ENCODE data around the gene AFDN. TPM values are rescaled to one million over a fixed set of nuclear protein-coding genes. Genes with fewer than 3 reads are reported as not detected.
"Not testable (repeated sequence)": the region's sequence is repeated elsewhere in the genome, so short reads cannot be mapped to it uniquely, and the experiment has no call there.

The AFDN gene
- total and polyA plus RNA-seq, 2 donors: 15.3 to 16.7 TPM

GRCh38 chr6:167970230-167970629 lies 143.5 kb downstream of the AFDN start:
- WGBS: 95% methylated on average over 10 of the region's 10 CpGs
- no peaks in the 10 kb centered on the region for H3K4me1 ChIP-seq (ENCODE audit: control insufficient read depth in 2 of 2, insufficient read depth in 2 of 2, low read length in 2 of 2)
- no peaks in the 10 kb centered on the region for H3K9me3 ChIP-seq (ENCODE audit: control insufficient read depth in 2 of 2, insufficient read depth in 1 of 2, low read length in 1 of 2)
- no peak overlapping the region for H3K4me3 ChIP-seq (ENCODE audit: low read length in 2 of 2)
- no peak for DNase-seq (ENCODE audit: low read depth in 6 of 9, low spot score in 9 of 9)
- no peaks in the 10 kb centered on the region for H3K36me3 ChIP-seq (ENCODE audit: control insufficient read depth in 2 of 2, insufficient read depth in 2 of 2, low read length in 1 of 2)
- H3K27me3 ChIP-seq (ENCODE audit: control insufficient read depth in 2 of 2, insufficient read depth in 1 of 2, low read length in 1 of 2): no peaks in the 10 kb centered on the region
- no peak overlapping the region for H3K27ac ChIP-seq (ENCODE audit: low read depth in 1 of 2, low read length in 1 of 2)

- Histone ChIP-seq H3K4me3 (ENCODE audit: low read length in 2 of 2) (no peak overlapping the region), H3K4me1 (ENCODE audit: control insufficient read depth in 2 of 2, insufficient read depth in 2 of 2, low read length in 2 of 2) (no peaks in the 10 kb centered on the region), H3K9me3 (ENCODE audit: control insufficient read depth in 2 of 2, insufficient read depth in 1 of 2, low read length in 1 of 2) (no peaks in the 10 kb centered on the region), H3K27ac (ENCODE audit: low read depth in 1 of 2, low read length in 1 of 2) (no peak overlapping the region), H3K36me3 (ENCODE audit: control insufficient read depth in 2 of 2, insufficient read depth in 2 of 2, low read length in 1 of 2) (no peaks in the 10 kb centered on the region), H3K27me3 (ENCODE audit: control insufficient read depth in 2 of 2, insufficient read depth in 1 of 2, low read length in 1 of 2) (no peaks in the 10 kb centered on the region)
- DNase-seq (ENCODE audit: low read depth in 6 of 9, low spot score in 9 of 9): no peak
- 98% methylated on average over 10 of the region's 10 CpGs for WGBS
These were observed 145.5 kb downstream of the AFDN start for GRCh38 chr6:167972193-167972592.

GRCh38 chr6:167973148-167973885 lies 146.6 kb downstream of the AFDN start:
- Histone ChIP-seq H3K4me1 (ENCODE audit: control insufficient read depth in 2 of 2, insufficient read depth in 2 of 2, low read length in 2 of 2) (no peaks in the 10 kb centered on the region), H3K36me3 (ENCODE audit: control insufficient read depth in 2 of 2, insufficient read depth in 2 of 2, low read length in 1 of 2) (no peaks in the 10 kb centered on the region), H3K27ac (ENCODE audit: low read depth in 1 of 2, low read length in 1 of 2) (no peak overlapping the region), H3K4me3 (ENCODE audit: low read length in 2 of 2) (no peak overlapping the region), H3K27me3 (ENCODE audit: control insufficient read depth in 2 of 2, insufficient read depth in 1 of 2, low read length in 1 of 2) (no peaks in the 10 kb centered on the region), H3K9me3 (ENCODE audit: control insufficient read depth in 2 of 2, insufficient read depth in 1 of 2, low read length in 1 of 2) (peaks cover 0 to 4% of the 10 kb centered on the region in 2 donors)
- 93% methylated on average over 9 of the region's 9 CpGs for WGBS
- DNase-seq (ENCODE audit: low read depth in 6 of 9, low spot score in 9 of 9): no peak

GRCh38 chr6:167974640-167975344 lies 148.1 kb downstream of the AFDN start:
- Histone ChIP-seq H3K27ac (ENCODE audit: low read depth in 1 of 2, low read length in 1 of 2) (no peak overlapping the region), H3K4me1 (ENCODE audit: control insufficient read depth in 2 of 2, insufficient read depth in 2 of 2, low read length in 2 of 2) (no peaks in the 10 kb centered on the region), H3K27me3 (ENCODE audit: control insufficient read depth in 2 of 2, insufficient read depth in 1 of 2, low read length in 1 of 2) (no peaks in the 10 kb centered on the region), H3K36me3 (ENCODE audit: control insufficient read depth in 2 of 2, insufficient read depth in 2 of 2, low read length in 1 of 2) (no peaks in the 10 kb centered on the region), H3K4me3 (ENCODE audit: low read length in 2 of 2) (no peak overlapping the region), H3K9me3 (ENCODE audit: control insufficient read depth in 2 of 2, insufficient read depth in 1 of 2, low read length in 1 of 2) (peaks cover 0 to 7% of the 10 kb centered on the region in 2 donors)
- DNase-seq (ENCODE audit: low read depth in 6 of 9, low spot score in 9 of 9): no peak
- WGBS: 97% methylated on average over 12 of the region's 12 CpGs

- Histone ChIP-seq H3K9me3 (ENCODE audit: control insufficient read depth in 2 of 2, insufficient read depth in 1 of 2, low read length in 1 of 2) (peaks cover 0 to 7% of the 10 kb centered on the region in 2 donors), H3K27ac (ENCODE audit: low read depth in 1 of 2, low read length in 1 of 2) (no peak overlapping the region), H3K36me3 (ENCODE audit: control insufficient read depth in 2 of 2, insufficient read depth in 2 of 2, low read length in 1 of 2) (no peaks in the 10 kb centered on the region), H3K27me3 (ENCODE audit: control insufficient read depth in 2 of 2, insufficient read depth in 1 of 2, low read length in 1 of 2) (no peaks in the 10 kb centered on the region), H3K4me1 (ENCODE audit: control insufficient read depth in 2 of 2, insufficient read depth in 2 of 2, low read length in 2 of 2) (no peaks in the 10 kb centered on the region), H3K4me3 (ENCODE audit: low read length in 2 of 2) (no peak overlapping the region)
- no peak for DNase-seq (ENCODE audit: low read depth in 6 of 9, low spot score in 9 of 9)
- WGBS: 97% methylated on average over 19 of the region's 19 CpGs
These were observed 148.7 kb downstream of the AFDN start for GRCh38 chr6:167975458-167975857.

GRCh38 chr6:167976116-167976657 lies 149.5 kb downstream of the AFDN start:
- not testable (repeated sequence) for DNase-seq (ENCODE audit: low read depth in 6 of 9, low spot score in 9 of 9); H3K4me1 ChIP-seq (ENCODE audit: control insufficient read depth in 2 of 2, insufficient read depth in 2 of 2, low read length in 2 of 2); H3K27me3 ChIP-seq (ENCODE audit: control insufficient read depth in 2 of 2, insufficient read depth in 1 of 2, low read length in 1 of 2); H3K9me3 ChIP-seq (ENCODE audit: control insufficient read depth in 2 of 2, insufficient read depth in 1 of 2, low read length in 1 of 2); H3K36me3 ChIP-seq (ENCODE audit: control insufficient read depth in 2 of 2, insufficient read depth in 2 of 2, low read length in 1 of 2); H3K4me3 ChIP-seq (ENCODE audit: low read length in 2 of 2); H3K27ac ChIP-seq (ENCODE audit: low read depth in 1 of 2, low read length in 1 of 2)

- no peaks in the 10 kb centered on the region for H3K4me1 ChIP-seq (ENCODE audit: control insufficient read depth in 2 of 2, insufficient read depth in 2 of 2, low read length in 2 of 2)
- no peak for DNase-seq (ENCODE audit: low read depth in 6 of 9, low spot score in 9 of 9)
- WGBS: 97% methylated on average over 27 of the region's 27 CpGs
These were observed 150.0 kb downstream of the AFDN start for GRCh38 chr6:167976708-167977107.

GRCh38 chr6:167977717-167978467 lies 151.2 kb downstream of the AFDN start:
- no peak overlapping the region for H3K27ac ChIP-seq (ENCODE audit: low read depth in 1 of 2, low read length in 1 of 2)
- no peaks in the 10 kb centered on the region for H3K4me1 ChIP-seq (ENCODE audit: control insufficient read depth in 2 of 2, insufficient read depth in 2 of 2, low read length in 2 of 2)
- H3K4me3 ChIP-seq (ENCODE audit: low read length in 2 of 2): no peak overlapping the region
- no peak for DNase-seq (ENCODE audit: low read depth in 6 of 9, low spot score in 9 of 9)
- H3K9me3 ChIP-seq (ENCODE audit: control insufficient read depth in 2 of 2, insufficient read depth in 1 of 2, low read length in 1 of 2): peaks cover 0 to 7% of the 10 kb centered on the region in 2 donors
- 98% methylated on average over 43 of the region's 43 CpGs for WGBS
- H3K27me3 ChIP-seq (ENCODE audit: control insufficient read depth in 2 of 2, insufficient read depth in 1 of 2, low read length in 1 of 2): no peaks in the 10 kb centered on the region
- H3K36me3 ChIP-seq (ENCODE audit: control insufficient read depth in 2 of 2, insufficient read depth in 2 of 2, low read length in 1 of 2): no peaks in the 10 kb centered on the region

More at GRCh38 chr6:167976708-167977107, 150.0 kb downstream of the AFDN start:
- H3K4me3 ChIP-seq (ENCODE audit: low read length in 2 of 2): no peak overlapping the region
- no peaks in the 10 kb centered on the region for H3K36me3 ChIP-seq (ENCODE audit: control insufficient read depth in 2 of 2, insufficient read depth in 2 of 2, low read length in 1 of 2)
- no peaks in the 10 kb centered on the region for H3K27me3 ChIP-seq (ENCODE audit: control insufficient read depth in 2 of 2, insufficient read depth in 1 of 2, low read length in 1 of 2)
- H3K27ac ChIP-seq (ENCODE audit: low read depth in 1 of 2, low read length in 1 of 2): no peak overlapping the region
- peaks cover 0 to 7% of the 10 kb centered on the region in 2 donors for H3K9me3 ChIP-seq (ENCODE audit: control insufficient read depth in 2 of 2, insufficient read depth in 1 of 2, low read length in 1 of 2)

- Histone ChIP-seq H3K4me1 (ENCODE audit: control insufficient read depth in 2 of 2, insufficient read depth in 2 of 2, low read length in 2 of 2) (no peaks in the 10 kb centered on the region), H3K9me3 (ENCODE audit: control insufficient read depth in 2 of 2, insufficient read depth in 1 of 2, low read length in 1 of 2) (peaks cover 0 to 7% of the 10 kb centered on the region in 2 donors)
- 93% methylated on average over 7 of the region's 7 CpGs for WGBS
These were observed 151.9 kb downstream of the AFDN start for GRCh38 chr6:167978607-167979006.

More at GRCh38 chr6:167978607-167979006, 151.9 kb downstream of the AFDN start:
- DNase-seq (ENCODE audit: low read depth in 6 of 9, low spot score in 9 of 9): no peak
- Histone ChIP-seq H3K36me3 (ENCODE audit: control insufficient read depth in 2 of 2, insufficient read depth in 2 of 2, low read length in 1 of 2) (no peaks in the 10 kb centered on the region), H3K4me3 (ENCODE audit: low read length in 2 of 2) (no peak overlapping the region), H3K27ac (ENCODE audit: low read depth in 1 of 2, low read length in 1 of 2) (no peak overlapping the region), H3K27me3 (ENCODE audit: control insufficient read depth in 2 of 2, insufficient read depth in 1 of 2, low read length in 1 of 2) (no peaks in the 10 kb centered on the region)

Data from thymus (tissue), 11 donors.